ENCODE measurements around the gene MPDZ. TPM values are rescaled to one million over a fixed set of nuclear protein-coding genes. Genes with fewer than 3 reads are reported as not detected.

MPDZ gene
- polyA plus RNA-seq, 2 of the 4 experiments (the other 2 are of a cell fraction): 19.5 to 36.4 TPM

GRCh38 chr9:13131991-13132390 lies 147.5 kb downstream of the MPDZ start (continued):
- TF ChIP-seq ATOH8 (CRISPR knock-in tag; IDR thresholded peaks at IDR 0.05; ENCODE audit: low read depth): no peak
- no peak for TF ChIP-seq CHD4 (IDR thresholded peaks at IDR 0.05; ENCODE audit: borderline replicate concordance)
- no peak for TF ChIP-seq HEYL (CRISPR knock-in tag; IDR thresholded peaks at IDR 0.05)

- WGBS (ENCODE audit: missing lambda C conversion rate): 91% methylated on average over 6 of the region's 6 CpGs
- FAIRE-seq (no peak), DNase-seq (ENCODE audit: low read depth in 1 of 2, low spot score in 1 of 2) (no peak), ATAC-seq (no peak)
- Histone ChIP-seq H3K4me3 (no peak overlapping the region), H3K4me1 (no peaks in the 10 kb centered on the region), H3K4me2 (no peak overlapping the region), H3K27ac (no peak overlapping the region), H3K9me3 (no peaks in the 10 kb centered on the region)
- TF ChIP-seq EHF (CRISPR knock-in tag; IDR thresholded peaks at IDR 0.05): no peak
- no peak for TF ChIP-seq CHD4 (IDR thresholded peaks at IDR 0.05; ENCODE audit: borderline replicate concordance)
- no peak for TF ChIP-seq NR3C1 (IDR thresholded peaks at IDR 0.05)
- TF ChIP-seq HOXB5 (CRISPR knock-in tag; IDR thresholded peaks at IDR 0.05): no peak
- TF ChIP-seq RNF2 (IDR thresholded peaks at IDR 0.05; ENCODE audit: borderline replicate concordance, low read depth): no peak
- TF ChIP-seq EHMT2 (IDR thresholded peaks at IDR 0.05; ENCODE audit: low read depth): no peak
- TF ChIP-seq FOSL2 (IDR thresholded peaks at IDR 0.05): no peak
- no peak for TF ChIP-seq FOSL2 (CRISPR knock-in tag; IDR thresholded peaks at IDR 0.05)
- TF ChIP-seq KDM1A (IDR thresholded peaks at IDR 0.05; ENCODE audit: low read depth): no peak
- TF ChIP-seq HMGXB4 (CRISPR knock-in tag; IDR thresholded peaks at IDR 0.05; ENCODE audit: borderline replicate concordance): no peak
- TF ChIP-seq FOSB (CRISPR knock-in tag; IDR thresholded peaks at IDR 0.05): no peak
- ChIA-PET POLR2A (no interaction called here), CTCF (interaction anchor here (1.0 to 1.1 kb wide), 2 partner anchors 16 to 97 kb away, joined by 4 to 5 read pairs; no protein-coding TSS in a partner anchor)
These were observed 148.1 kb downstream of the MPDZ start for GRCh38 chr9:13131416-13131815.

GRCh38 chr9:13128266-13128860 lies 151.1 kb downstream of the MPDZ start:
- H3K9me3 ChIP-seq: no peaks in the 10 kb centered on the region
- no peak for FAIRE-seq
- H3K4me1 ChIP-seq: no peaks in the 10 kb centered on the region
- no peak for TF ChIP-seq HOXB13 (CRISPR knock-in tag; IDR thresholded peaks at IDR 0.05; ENCODE audit: low read depth)
- TF ChIP-seq ZNF302 (CRISPR knock-in tag; IDR thresholded peaks at IDR 0.05): no peak
- TF ChIP-seq CHD2 (IDR thresholded peaks at IDR 0.05; ENCODE audit: low read length, partially characterized antibody): no peak
- no peak for TF ChIP-seq SREBF2 (IDR thresholded peaks at IDR 0.05)
- no peak for TF ChIP-seq RNF2 (IDR thresholded peaks at IDR 0.05; ENCODE audit: borderline replicate concordance, low read depth)
- TF ChIP-seq EHMT2 (IDR thresholded peaks at IDR 0.05; ENCODE audit: low read depth): no peak
- no peak for TF ChIP-seq MAZ (IDR thresholded peaks at IDR 0.05; ENCODE audit: borderline replicate concordance, low read depth, low read length)
- no peak for TF ChIP-seq RCOR1 (IDR thresholded peaks at IDR 0.05; ENCODE audit: low read depth, low read length)
- no peak for TF ChIP-seq JUN (IDR thresholded peaks at IDR 0.05)
- no peak for TF ChIP-seq FOXS1 (CRISPR knock-in tag; IDR thresholded peaks at IDR 0.05)
- no peak for TF ChIP-seq CTCF (IDR thresholded peaks at IDR 0.05)
- no peak for TF ChIP-seq MAX (IDR thresholded peaks at IDR 0.05)
- no peak for TF ChIP-seq ESRRA (IDR thresholded peaks at IDR 0.05; ENCODE audit: borderline replicate concordance, low read length)
- no peak for TF ChIP-seq E2F6 (IDR thresholded peaks at IDR 0.05; ENCODE audit: borderline replicate concordance, low read depth)
- no peak for TF ChIP-seq ZC3H11A (IDR thresholded peaks at IDR 0.05)
- no peak for TF ChIP-seq HOXA7 (CRISPR knock-in tag; IDR thresholded peaks at IDR 0.05)
- no peak for TF ChIP-seq RAD21 (conservative IDR thresholded peaks at IDR 0.05 in 1 of 2, IDR thresholded peaks at IDR 0.05 in 1 of 2)
- no peak for DNase-seq (ENCODE audit: low read depth in 1 of 2, low spot score in 1 of 2)
- ChIA-PET POLR2A (no interaction called here), CTCF (no interaction called here)
- no peak overlapping the region for H3K27ac ChIP-seq
- H3K4me3 ChIP-seq: no peak overlapping the region
- ATAC-seq: no peak
- 92% methylated on average over 1 of the region's 1 CpG for WGBS (ENCODE audit: missing lambda C conversion rate)
- no peak overlapping the region for H3K4me2 ChIP-seq

All from A549 (cell line).